ENCODE results near the gene HOXB3. TPM values are rescaled to one million over a fixed set of nuclear protein-coding genes. Genes with fewer than 3 reads are reported as not detected.
"Not testable (repeated sequence)": the region's sequence is repeated elsewhere in the genome, so short reads cannot be mapped to it uniquely, and the experiment has no call there.

HOXB3 gene
- total RNA-seq, 1 donor from 2014 or later: not detected

DNA sequence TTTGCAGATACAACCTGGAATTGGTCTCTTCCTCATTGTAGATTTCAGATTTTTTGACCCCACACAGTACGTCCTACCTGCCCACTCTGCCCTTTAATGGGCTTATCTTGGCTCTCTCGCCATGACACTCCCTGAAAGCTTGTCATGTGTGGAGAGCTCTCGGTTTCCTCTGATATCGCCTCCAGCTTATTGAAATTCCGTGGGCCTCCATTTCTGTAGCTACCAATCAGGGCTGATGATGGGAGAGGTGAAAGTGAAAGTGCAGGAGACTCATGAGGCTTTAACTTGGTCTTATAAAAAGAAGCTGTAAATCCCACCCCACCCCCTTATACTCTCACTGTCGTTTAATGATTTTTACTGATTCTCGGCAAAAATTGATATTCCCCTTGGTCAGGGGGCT, 76.9 kb downstream of the HOXB3 start:
- DNase-seq (ENCODE audit: low spot score in 2 of 2) (no peak), FAIRE-seq (no peak)

DNA sequence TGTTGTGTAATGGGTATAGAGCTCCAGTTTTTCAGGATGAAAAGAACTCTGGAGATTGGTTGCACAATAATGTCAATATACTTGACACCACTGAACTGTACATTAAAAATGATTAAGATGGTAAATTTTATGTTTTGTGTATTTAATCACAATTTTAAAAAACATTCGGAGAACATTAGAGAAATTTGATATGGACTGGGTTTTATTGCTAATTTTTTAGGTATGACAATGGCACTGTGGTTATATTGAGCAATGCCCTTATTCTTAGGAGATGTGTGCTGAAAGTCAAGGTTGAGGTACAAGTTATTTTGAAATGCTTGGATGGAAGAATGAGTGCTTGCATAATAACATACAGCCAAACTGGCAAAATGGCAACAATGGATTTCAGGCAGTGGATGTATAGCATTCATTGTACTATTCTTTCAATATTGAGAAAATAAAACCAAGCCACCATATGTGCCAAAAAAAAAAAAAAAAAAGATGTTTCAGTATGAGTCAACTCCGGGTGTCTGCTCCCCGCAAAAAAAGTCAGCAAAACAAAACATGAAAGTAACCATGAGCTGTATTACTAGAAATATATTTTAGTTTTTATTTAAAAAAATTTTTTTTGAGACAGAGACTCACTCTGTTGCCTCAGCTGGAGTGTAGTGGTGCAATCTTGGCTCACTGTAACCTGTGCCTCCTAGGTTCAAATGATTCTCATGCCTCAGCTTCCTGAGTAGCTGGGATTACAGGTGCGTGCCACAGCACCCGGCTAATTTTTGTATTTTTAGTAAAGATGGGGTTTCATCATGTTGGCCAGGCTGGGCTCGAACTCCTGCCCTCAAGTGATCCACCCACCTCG, 79.1 kb downstream of the HOXB3 start:
- FAIRE-seq (no peak), DNase-seq (ENCODE audit: low spot score in 2 of 2) (no peak)

DNA sequence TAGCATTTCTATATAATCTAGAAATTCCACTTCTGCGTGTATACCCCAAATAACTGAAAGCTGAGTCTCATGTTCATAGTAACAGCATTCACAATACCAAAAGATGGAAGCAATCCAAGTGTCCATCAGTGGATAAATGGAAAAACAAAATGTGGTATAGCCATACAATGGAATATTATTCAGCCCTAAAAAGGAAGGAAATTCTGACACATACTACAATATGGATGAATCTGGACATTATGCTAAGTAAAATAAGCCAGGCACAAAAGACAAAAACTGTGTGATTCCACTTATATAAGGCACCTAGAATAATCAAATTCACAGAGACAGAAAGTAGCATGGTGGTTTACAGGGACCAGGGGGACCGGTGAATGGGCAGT, 79.7 kb downstream of the HOXB3 start:
- DNase-seq (ENCODE audit: low spot score in 2 of 2) (no peak), FAIRE-seq (no peak)

DNA sequence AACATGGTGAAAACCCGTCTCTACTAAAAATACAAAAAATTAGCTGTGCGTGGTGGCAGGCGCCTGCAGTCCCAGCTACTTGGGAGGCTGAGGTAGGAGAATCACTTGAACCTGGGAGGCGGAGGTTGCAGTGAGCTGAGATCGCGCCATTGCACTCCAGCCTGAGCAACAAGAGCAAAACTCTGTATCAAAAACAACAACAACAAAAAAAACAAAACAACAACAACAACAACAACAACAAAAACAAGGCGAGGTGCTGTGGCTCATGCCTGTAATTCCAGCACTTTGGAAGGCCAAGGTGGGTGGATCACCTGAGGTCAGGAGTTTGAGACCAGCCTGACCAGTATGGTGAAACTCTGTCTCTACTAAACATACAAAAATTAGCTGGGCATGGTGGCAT, 80.3 kb downstream of the HOXB3 start:
- not testable (repeated sequence) for DNase-seq (ENCODE audit: low spot score in 2 of 2); FAIRE-seq

DNA sequence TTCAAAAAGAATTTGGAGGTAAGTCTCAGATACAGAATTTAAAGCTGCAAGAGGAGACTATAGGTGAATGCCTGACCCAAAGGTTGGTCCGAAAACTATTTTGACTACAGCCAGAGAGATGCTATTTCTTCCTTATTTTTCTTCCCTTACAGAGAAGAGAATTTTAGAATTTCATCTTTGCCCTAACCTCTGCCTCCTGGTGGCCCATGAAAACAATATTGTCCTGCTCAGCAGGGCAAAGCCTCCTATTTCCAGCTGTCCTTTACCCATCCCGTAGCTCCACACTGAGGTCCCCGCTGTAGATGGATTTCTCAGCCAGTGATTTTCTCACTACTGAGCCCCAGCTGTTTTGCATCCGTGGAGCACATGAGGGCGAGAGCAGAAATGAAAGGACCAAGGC, 83.8 kb downstream of the HOXB3 start:
- FAIRE-seq (no peak), DNase-seq (ENCODE audit: low spot score in 2 of 2) (no peak)

DNA sequence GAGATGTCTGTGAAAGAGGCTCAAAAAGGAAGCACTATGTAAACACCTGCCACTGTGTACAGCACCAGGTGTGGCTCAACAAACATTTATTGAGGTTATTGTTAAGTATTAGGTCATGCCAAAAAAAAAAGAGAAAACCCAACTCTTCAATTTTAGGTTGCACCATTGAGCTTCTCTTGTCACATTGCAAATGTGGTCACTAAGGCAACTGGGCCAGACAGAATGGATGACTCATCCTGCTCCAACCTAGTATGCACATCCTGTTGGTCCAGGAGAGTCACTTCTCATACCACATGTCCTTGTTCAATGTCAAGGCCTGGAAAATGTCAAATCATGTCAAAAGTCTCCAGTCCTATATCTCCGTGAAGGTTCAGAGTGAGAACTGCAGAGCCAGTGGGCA, 84.3 kb downstream of the HOXB3 start:
- DNase-seq (ENCODE audit: low spot score in 2 of 2) (no peak), FAIRE-seq (no peak)

DNA sequence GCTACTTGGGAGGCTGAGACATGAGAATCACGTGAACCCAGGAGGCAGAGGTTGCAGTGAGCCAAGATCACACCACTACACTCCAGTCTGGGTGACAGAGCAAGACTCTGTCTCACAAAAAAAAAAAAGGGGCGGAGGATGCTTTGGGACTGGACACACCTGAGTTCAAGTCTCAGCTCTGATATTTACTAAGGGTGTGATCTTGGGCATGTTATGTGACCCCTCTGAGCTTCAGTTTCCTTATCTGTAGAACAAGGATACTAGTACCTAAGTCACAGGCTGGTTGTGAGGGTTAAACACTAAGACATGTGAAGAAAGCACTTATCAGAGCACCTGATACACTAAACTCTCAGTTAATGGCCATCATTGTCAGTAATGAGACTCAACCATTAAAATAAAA, 85.1 kb downstream of the HOXB3 start:
- no peak for FAIRE-seq
- DNase-seq (ENCODE audit: low spot score in 2 of 2): no peak

DNA sequence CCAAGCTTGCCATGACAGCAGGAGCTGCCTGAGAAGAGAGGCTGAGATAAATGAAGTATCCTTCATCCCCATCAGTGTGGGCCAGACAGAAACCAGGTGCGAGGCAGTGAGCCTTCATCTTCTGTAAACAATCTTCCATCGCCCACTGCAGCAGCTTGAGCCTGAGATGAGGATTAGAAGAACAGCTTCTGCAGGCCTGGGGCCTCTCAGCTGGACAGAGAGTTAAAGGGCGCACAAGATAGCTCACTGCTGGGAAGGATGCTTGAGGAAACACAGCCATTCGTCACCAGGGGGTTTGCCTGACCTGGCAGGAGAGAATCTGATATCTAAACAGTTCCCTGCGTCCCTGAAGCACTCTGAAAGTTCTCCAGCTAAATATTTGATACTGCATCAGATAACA, 86.3 kb downstream of the HOXB3 start:
- no peak for FAIRE-seq
- DNase-seq (ENCODE audit: low spot score in 2 of 2): no peak

DNA sequence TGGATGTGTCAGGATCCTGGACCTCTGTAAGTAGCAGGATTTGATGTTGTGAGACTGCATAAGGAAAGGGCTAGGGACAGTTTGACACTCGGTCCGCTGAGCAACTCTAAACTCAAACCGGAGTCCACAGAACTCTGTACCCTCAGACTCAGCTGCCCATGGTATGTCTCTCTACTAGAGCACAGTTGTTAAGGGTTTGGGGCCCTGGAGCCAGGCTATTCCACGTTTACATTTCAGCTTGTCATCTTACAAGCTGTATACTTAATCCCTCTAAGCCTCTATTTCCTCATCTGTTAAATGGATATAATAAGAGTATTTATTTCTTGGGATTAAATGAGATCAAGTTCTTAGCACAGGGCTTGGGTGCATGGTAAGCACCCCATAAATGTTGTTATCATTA, 87.1 kb downstream of the HOXB3 start:
- FAIRE-seq (no peak), DNase-seq (ENCODE audit: low spot score in 2 of 2) (no peak)

DNA sequence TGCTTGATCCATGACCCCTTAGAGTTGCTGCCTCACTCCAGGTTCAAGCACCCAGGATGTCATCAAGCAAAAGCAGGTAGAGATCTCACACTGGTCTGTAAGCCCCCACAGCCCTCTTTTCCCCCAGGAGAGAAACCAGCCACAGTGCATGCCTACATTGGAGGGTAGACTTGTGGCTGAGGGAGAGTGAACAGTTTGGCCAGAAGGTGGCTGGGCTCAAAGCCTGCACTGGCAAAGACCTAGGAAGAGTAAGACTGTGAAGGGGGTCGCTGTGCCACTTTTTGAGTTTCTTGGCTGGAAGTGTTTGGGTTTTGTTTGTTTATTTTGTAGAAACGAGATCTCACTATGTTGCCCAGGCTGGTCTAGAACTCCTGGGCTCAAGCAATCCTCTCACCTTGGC, 87.7 kb downstream of the HOXB3 start:
- DNase-seq (ENCODE audit: low spot score in 2 of 2) (no peak), FAIRE-seq (no peak)

DNA sequence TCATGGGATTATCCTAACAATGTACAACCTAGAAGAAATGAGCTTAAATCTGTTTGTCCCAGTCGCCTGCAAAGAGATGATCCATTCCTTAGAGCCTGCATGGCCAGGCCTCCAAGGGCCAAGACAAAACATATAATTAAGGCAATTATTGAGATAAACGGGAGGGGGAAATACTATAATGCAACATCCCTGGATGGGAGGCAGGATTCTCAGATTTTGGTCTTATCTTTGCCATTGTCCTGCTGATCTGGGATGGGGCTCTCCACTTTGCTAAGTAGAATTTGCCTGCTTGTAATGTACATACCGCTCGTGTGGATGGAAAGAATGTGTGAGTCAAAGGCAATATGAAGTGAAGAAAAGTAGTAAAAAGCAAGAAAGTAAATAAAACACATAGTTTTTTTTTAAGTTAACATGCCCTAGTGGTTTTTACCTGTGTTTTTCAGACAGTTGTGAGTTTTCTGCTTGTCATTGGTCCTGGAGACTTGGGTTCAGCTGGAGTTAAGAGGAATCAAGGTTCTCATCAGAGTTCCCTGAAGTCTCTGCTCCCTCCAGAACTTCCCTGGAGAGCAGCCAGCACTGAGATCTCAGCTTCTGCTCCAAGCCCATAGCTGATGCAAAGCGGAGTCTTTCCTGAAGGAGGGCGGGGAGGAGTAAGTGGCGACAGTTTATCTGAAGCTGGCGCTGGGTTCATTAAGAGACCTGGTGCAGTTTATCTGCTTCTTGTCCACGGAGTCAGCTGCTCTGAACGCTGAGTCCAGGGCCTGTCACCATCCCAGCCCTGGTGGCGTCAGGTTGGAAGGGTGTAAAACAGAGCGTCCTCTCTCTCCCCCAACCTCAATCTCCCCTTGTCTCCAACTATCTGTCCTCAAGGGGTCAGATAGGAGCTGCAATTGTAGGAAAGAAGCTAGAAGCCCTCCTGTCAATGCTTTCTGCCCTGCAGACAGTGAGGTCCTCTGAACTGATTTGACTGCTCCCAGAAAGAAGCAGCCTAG, 89.3 kb downstream of the HOXB3 start:
- DNase-seq (ENCODE audit: low spot score in 2 of 2) (no peak), FAIRE-seq (no peak)

DNA sequence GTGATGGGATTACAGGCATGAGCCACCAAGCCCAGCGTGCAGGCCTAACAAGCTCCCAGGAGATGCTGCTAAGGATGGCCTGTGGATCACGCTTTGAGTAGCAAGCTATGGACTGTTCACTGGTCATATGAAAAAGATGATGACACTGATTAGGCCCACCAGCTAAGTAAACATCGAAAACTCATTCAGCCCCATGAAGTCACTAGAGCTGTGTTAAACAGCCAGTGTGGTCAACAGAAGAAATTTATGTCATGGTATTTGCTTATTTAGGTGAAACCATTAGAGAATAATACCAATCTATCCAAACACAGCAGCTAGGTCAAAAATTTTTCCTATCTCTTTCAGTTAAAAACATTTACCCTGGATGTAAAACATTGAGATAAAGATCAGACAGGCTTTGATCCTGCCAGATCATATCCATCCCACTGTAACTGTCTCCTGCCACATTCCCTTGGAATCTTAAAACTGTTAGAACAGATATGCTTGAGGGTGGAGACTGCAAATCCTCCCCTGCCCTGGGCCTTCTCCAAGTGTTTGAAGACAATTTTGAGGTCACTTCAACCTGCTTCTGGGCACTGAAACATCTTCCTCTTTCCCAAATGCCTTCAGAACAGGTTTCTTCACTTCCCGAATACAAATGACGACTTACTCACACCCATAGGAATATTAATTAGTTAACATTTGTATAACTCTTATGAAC, 90.2 kb downstream of the HOXB3 start:
- DNase-seq (ENCODE audit: low spot score in 2 of 2): no peak
- FAIRE-seq: no peak

DNA sequence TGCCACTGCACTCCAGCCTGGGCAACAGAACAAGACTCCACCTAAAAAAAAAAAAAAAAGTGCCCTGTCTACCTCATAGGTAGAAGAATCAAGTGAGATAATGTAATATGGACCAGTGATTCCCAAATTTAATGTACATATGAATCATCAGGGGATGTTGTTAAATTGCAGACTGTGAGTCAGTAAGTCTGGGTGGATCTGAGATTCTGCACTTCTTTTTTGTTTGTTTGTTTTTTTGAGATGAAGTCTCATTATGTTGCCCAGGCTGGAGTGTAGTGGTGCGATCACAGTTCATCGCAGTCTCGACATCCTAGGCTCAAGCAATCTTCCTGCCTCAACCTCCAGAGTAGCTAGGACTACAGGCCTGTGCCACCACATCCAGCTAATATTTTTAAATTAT, 90.8 kb downstream of the HOXB3 start:
- FAIRE-seq: no peak

More for the DNA sequence above, 90.8 kb downstream of the HOXB3 start:
- no peak for DNase-seq (ENCODE audit: low spot score in 2 of 2)

Small RNA genes lying within 50 kb of the gene (small RNA-seq; reads per million reads assigned to genes)
- not detected for gene MIR196A1

Other genes starting within 250 kb of the HOXB3 start
- gene SKAP1, start 160.0 kb downstream of the HOXB3 start, total RNA-seq: 0.41 TPM
- not detected for gene HOXB1, start 59.2 kb downstream of the HOXB3 start, total RNA-seq
- not detected for gene HOXB2, start 45.1 kb downstream of the HOXB3 start, total RNA-seq
- gene HOXB4, start 11.9 kb downstream of the HOXB3 start, total RNA-seq: not detected
- gene HOXB5, start 3.5 kb upstream of the HOXB3 start, total RNA-seq: not detected
- not detected for gene HOXB6, start 14.7 kb upstream of the HOXB3 start, total RNA-seq
- gene HOXB7, start 20.8 kb upstream of the HOXB3 start, total RNA-seq: not detected
- gene HOXB8, start 25.1 kb upstream of the HOXB3 start, total RNA-seq: not detected
- not detected for gene HOXB9, start 36.1 kb upstream of the HOXB3 start, total RNA-seq
- not detected for gene PRAC1, start 132.3 kb upstream of the HOXB3 start, total RNA-seq
- not detected for gene PRAC2, start 132.9 kb upstream of the HOXB3 start, total RNA-seq
- not detected for gene HOXB13, start 138.5 kb upstream of the HOXB3 start, total RNA-seq
- not detected for gene TTLL6, start 227.0 kb upstream of the HOXB3 start, total RNA-seq
- 9.0 TPM for gene CALCOCO2, start 240.8 kb upstream of the HOXB3 start, total RNA-seq